Stimulated activated CD4-positive, alpha-beta T cell treated with anti-CD3 and anti-CD28 coated beads, Interleukin-2, amount 100 ng/mL, for 24 hours (primary cell): Measurements from ENCODE around the gene DIAPH2.

Source experiments
- DNase-seq, 2 donors: peaks; one replicate each; pipeline ENCODE4 v3.0.0-alpha.2; 2020

The DIAPH2 gene

DNA sequence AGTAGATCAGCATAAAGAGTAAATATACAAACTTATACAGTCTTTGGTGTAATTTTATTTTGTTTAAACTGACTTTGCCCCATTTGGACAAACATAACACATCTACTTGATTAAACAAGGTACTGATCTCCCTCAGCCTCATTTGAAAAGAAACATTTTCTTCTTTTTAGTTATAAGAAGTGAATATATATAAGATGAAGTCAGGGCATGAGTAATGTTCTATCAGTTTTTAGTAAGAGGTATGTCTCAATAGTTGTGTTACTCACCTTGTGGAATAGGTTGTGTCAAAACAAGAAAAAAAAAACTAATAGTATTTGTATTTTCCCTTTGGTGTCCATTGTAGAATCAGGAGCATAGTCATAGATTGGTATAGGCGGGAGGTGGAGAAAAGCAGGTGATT is 526.4 kb downstream of the DIAPH2 start:
- no peak for DNase-seq

DNA sequence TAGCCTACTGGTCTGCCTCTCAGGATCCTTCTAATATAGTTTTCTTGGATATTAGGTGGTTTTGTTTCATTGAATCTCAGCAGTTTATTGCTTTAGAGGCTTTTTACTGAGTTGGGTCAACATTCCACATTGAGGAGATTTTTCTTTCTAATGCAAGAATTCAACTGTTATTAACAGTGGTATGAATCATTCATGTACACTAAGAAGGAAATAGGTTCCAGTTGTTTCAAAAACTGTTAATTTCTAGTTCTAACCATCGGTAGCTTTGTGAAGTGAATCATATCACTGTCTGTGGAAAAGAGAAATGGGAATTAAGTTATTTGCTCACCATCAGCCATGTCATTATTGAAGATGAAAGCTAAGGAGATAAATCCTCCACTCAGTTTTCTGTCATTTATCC is 530.5 kb downstream of the DIAPH2 start:
- DNase-seq = no peak

DNA sequence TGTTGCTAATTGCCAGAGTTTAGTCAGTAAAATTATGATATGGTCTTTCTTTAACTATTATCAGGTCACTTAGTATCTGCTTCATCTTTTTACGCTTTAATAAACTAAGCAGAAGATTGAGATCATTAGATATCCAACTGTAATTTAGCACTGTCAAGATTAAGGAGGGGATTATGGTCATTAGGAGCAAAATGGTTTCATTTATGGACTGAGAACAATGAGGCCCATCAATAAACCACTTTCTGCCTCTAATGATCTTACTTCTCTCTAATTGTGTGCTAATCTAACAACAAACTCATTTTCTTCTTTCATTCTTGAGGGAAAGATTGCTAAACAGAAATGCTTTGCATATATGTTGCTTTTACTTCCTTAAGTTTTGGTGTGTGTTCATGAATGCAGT is 539.5 kb downstream of the DIAPH2 start:
- DNase-seq = no peak

DNA sequence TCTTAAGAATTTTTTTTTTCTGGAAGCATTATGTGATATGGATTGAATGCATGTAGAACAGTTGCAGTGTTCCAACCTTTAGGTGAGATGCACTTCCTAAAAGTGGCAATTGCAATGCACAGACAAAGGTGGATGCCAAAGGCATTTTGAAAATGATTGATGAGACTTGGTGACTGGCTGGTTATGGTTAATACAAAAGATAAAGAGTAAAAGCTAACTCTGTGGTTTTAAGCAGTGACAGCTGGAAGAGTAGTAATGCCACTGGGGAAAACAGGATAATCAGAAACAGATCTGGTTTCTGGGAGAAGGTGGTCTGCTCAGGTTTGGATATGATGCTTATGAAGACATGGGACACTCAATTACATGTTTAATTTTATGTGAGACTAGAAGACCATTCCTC is 544.7 kb downstream of the DIAPH2 start:
- DNase-seq = no peak

DNA sequence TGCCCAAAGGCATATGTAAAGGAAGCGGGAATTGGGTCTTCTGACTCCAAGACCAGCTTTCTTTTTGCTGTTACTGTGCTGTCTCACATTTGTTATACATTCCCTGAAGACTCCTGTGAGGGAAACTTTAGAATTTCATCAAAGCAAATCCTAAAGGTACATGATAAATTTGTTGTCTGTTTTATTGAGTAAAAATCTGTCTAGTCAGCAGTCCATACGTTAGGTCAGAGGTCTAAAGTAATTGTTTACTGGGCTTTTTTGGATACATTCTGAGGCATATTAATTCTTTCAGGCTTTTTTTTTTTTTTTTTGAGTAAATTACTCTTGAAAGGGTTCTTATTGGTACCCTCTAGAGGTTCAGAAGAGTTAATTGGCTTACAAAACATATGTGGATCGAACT is 546.3 kb downstream of the DIAPH2 start:
- DNase-seq = no peak

DNA sequence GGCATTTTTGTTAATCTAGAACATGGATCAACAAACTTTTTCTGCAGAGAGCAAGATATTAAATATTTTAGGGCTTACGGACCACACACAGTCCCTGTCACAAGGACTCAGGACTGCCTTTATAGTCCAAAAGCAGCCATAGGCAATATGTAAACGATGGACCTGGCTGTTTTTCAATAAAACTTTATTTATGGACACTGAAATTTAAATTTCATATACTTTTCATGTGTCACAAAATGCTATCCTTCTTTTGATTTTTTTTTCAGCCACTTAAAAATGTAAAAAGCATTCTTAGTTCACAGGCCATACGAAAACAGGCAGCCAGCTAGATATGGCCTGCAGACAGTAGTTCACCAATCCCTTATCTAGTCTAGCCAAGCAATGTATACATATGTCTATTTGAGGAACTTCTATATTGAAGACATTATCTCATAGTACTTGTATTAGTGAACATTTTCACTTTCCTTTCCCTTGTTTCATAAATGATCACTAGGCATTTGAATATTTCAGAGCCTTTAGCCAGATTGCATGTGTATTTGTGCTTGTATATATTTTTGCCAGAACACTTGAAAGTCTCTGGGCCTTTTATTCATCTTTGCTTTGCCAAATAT is 549.9 kb downstream of the DIAPH2 start:
- DNase-seq = no peak

DNA sequence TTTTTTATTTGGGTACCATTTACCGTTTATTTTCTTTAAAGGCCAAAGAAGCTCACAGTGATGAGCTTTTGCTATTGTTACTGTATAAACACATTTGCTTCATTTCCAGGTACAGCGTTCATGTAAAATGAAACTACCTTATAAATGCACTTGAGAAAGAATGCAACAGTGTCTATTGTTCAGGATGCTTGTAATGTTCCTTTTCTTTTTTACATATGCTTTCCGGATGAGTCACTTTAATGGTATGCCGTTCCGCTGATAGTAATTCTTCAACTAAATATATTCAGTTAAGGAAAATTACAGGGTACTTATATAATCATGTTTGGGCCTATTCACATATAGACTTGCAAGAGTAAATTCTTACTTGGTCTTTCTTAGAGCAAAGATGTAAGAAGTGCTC is 554.0 kb downstream of the DIAPH2 start:
- DNase-seq = no peak

DNA sequence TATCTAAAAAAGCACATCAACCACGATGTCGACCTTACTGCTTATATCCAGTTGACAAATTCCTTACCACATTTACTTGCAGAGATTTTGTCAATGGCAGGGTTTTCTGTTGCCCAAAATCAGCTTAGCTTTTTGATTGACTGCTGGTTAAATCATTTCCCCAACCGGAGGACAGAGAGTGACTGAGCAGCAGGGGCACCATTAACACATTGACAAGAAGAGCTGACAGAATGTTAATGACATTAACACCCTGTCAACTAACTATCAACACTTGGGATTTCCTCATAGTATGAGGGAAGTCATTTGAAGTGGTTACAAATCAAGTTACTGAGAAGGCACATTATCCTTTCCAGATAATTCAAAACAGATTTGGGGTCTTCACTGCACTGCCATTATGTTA is 567.5 kb downstream of the DIAPH2 start:
- no peak for DNase-seq

DNA sequence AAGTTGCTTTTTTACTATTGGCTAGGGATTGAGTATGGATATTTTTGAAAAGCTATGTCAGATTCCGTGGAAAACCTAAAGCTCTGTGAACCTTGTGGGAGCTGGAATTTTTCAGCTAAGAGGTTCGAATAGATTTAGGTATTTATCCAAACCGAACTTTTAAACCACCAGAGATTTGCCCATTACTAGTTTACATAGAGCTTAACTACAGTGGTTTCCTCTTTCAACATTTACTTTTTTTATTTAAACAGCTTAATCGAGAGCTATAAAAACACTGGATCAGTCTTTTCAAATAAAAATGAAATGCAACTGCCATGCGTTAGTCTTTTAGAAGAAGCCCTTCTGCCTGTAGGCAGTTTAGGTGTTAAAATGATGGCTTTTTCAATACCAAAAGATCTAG is 576.0 kb downstream of the DIAPH2 start:
- DNase-seq = no peak

DNA sequence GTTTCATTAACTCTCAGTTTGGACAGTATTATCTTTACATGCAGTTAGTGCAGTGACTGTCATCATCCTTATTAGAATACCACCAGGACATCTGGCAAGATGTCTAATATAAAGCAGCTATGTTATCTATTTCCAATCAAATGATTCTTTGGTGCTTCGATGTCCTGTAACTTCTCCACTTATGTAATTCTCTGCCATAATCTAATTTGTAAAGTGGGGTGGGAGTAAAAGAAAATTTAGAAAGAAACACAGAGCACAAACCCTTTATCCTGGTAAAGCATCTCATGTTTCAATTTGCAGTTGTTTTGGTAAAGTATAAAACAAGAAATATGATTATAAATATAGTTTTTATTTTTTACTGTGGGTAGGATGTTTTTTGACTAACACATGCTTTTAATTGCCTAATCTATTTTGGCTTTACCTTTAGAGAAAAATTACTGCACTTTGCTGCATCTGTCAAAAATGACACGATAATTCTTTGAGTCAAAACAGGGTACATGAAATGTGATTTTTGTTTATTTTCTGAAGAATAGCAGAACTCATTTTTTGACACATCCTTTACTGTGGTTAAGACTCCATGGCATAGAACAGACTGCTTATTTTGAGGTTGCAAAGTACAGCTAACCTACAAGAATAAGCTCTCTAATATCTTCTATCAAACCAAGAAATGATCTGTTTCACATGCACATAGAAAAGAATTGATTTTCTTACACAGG is 581.9 kb downstream of the DIAPH2 start:
- DNase-seq = no peak

DNA sequence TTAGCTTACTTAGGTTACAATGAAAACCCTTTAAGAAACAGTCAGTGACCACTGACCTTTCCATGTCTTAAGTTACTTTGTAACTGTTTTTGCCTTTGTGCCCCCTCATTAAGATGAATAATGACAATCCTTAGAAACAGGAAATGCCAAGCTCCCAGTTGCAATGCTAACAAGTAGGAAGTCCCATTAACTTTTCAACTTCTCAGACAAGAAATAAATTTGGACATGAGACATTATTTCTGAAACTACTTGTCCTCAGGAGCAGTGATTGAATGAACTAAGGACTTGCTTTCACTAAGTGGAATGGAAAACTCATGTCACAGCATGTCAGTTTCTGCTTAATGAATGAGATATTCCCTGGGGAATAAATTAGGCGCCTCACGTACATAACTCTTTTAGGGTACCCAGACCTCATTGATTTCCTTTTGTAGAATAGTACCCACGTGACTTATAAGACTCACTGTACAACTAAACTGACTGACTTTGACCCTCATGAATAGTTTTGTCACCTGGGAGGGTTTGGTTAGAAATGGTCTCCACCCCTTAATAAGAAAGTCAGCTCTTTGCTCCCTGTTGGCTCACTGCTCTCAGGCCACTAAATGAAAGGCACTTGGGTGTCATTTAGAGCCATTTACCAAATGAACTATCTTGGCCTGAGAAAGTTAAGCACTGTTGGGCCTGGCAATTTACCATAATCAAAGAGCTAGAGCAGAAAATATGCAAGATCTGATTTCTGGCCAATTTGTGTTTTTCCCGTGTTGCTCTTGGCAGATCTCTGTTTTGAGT is 582.9 kb downstream of the DIAPH2 start:
- no peak for DNase-seq

DNA sequence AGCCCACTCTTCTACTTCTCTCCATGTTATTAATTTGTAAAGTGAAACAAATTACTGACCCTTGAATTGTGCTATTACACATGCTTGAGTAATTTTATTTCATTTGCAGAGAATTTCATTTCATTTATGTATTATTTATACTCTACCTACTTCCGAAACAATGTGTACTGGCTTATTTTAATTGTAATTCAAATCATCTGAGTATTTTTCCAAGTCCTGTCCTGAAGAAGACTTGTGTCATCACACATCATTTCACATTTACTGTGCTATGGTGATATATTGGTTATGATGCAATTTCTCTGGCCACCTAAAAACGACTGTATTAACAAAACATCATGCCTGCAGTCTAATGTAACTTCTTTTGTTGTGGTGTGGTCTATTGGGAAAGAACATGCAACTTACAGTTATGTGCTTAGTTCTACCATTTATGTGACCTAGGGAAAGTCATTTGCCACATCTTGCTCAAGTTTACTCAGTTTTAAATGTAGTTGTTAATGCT is 583.6 kb downstream of the DIAPH2 start:
- DNase-seq = no peak

DNA sequence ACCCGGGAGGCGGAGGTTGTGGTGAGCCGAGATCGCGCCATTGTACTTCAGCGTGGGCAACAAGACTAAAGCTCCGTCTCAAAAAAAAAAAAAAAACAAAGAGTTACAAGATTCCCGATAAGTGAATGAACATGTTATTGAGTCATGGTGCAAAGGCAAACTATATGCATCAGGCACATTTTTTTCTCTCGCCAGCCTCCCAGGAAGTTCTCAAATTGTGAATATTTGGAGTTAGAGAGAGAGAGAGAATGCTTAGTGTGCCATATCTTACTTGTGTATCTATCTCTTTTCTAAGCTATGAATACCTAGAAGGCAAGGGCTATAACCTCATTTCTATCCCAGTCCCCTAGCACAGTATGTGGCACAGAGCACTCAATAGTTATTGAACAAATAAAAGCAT is 599.9 kb downstream of the DIAPH2 start:
- no peak for DNase-seq

DNA sequence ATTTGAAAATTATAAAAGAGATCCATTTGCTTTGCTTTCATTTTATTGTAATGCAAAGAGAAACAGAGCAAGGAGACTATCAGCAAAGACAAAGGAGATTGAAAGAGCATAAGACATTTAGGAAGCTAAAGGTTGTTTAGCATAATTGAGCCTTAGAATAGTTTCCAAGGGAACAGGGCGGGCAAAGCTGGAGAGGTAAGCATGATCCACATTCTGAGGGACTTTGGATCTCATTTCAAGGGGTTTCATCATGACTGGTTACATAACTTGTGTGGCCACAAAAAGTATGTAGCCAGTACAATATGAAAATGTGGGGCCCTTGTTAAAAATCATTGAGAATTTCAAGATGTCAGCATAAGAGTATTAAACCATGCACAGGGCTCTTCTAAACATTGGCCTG is 605.6 kb downstream of the DIAPH2 start:
- DNase-seq = no peak

DNA sequence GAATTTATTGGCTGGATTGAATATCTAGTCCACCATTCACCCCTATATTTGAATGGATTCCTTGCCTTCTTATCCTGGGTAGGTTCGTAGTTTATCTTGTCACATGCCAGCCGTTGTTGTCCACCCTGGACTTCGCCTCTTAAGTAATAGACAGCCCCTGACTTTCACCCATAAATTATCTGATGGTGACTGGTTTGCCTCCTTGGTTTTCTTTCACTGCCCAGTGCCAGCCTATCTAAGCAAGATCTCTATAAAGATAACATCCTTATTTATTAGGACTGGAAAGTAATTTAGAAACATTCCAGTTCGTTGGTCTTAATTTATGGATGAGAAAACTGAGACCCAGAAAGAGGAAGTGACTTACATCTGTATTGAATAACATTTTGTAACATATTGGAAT is 609.4 kb downstream of the DIAPH2 start:
- no peak for DNase-seq

DNA sequence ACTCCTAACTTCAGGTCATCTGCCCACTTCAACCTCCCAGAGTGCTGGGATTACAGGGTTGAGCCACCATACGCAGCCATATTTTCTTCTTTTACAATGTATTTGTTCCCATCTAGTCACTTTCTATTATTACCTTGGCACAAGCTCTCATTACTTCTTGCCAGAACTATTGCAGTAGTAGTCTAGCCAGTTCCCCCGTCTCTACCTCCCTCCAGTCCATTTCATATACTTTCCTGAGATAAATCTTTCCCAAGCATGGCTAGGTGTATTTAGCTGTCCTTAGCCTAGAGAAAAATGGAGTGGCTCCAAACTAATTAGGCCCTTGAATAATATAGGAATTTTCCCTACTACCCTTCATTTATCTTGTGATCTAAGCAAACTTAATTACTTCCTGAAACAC is 611.3 kb downstream of the DIAPH2 start:
- DNase-seq = no peak

DNA sequence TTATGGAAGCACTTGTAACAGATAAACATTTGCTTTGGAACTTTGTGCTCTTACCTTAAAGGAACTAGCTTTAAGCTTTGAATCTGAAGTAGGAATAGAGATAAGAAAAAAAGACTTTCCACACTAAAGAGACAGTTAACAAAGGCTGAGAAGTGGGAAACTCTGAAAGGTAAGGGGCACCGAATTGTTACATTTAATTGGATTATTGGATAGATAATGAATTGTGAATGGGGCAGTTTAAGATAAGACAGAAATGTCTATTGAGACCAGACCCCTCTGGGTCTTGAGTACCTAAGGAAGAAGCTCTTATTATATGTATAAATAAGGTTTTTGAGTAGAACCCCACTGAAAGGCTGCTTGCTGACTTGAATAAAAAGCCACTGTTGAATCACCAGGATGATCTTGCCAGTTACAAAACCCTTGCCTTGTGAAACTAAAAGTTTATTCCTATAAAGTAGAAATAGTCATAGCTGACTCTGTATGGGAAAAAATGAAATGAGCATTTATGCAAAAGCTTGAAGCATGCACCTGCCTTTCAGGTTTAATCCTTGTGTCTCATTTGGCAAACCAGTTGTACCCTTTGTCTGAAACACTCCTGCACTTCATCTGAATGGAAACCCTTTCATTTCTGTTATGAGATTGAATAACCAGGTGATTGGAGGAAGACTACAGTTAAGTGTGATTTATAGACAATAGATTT is 622.3 kb downstream of the DIAPH2 start:
- no peak for DNase-seq

DNA sequence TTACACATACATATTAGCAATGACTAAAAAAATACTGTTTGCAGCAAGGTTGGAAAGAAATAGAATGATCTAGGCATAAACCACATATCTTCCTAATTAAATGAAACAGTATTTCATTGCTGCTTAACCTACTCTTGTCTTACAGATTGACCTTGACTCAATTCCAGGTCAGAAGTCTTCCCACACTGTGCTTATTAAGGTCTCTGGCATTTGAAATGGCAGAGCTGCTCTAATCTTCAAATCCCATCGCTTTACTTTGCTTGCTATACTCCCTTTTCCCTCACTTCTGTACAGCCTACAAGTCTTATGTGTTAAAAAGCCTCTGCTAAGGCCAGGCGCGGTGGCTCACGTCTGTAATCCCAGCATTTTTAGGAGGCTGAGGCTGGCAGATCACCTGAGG is 623.5 kb downstream of the DIAPH2 start:
- DNase-seq = no peak

DNA sequence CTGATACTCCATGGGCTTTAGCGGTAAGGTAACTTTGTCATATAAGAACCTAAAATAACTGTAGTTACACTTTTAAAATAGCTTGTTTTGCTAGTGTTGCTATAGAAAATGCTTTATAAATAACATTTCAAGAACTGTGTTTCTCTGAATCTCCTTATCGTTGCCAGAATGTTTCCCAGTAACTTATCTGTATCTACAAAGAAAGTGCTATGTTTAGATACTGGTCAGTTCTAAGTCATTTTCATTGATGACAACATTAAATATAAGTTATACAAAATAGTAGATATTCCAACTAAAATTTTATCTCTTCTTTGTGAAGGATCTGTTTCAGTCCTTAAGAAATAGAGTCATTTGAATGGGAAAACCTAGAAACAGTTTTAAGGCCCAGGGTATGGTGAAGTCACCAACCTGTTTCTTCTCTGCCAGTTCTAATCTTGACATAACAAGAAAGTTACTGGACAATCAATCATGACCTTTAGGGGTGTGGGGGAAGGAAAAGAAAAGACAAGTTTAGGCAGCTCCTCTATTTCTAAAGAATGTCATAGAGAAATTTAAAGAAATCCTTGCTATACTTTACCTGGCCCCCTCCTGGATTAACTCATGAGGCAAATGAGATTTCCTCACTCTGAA is 625.0 kb downstream of the DIAPH2 start:
- DNase-seq = no peak

DNA sequence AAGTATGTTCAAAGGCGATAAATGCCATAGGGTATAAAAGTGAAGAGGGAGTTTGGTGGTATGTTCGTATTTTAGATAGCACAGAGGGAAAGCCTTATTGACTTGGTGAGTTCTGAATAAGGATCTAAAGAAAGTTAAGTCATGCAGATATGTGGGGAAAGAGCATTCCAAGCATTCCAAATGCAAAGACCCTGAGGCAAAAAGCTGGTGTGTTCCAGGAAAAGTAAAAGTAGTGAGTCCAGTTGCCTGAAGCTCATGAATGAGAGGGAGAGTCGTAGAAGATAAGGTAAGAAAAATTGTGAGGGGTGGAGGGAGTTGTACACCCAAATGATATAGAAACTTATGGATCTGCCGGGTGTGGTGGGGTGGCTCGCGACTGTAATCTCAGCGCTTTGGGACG is 625.7 kb downstream of the DIAPH2 start:
- no peak for DNase-seq

DNA sequence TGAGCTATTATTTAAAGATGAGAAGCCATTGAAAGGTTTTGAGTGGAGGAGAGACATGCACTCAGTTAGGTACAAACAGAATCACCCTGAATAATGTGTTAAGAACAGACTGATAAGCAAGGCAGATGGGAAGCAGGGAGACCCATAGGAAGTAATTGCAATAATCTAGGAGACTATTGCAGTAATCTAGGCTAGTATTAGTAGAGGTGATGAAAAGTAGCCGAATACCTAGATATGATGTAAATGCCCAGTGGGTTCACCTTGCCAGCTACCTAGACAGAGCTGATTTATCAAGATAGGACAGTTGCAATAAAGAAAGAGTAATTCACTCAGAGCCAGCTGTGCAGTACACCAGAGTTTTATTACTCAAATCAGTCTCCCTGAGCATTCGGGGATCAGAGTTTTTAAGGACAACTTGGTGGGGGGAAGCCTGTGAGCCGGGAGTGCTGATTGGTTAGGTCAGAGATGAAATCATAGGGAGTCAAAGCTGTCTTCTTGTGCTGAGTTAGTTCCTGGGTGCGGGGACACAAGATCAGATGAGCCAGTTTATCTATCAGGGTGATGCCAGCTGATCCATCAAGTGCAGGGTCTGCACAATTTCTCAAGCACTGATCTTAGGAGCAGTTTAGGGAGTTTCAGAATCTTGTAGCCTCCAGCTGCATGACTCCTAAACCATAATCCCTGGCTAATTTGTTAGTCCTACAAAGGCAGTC is 626.6 kb downstream of the DIAPH2 start:
- DNase-seq = no peak

DNA sequence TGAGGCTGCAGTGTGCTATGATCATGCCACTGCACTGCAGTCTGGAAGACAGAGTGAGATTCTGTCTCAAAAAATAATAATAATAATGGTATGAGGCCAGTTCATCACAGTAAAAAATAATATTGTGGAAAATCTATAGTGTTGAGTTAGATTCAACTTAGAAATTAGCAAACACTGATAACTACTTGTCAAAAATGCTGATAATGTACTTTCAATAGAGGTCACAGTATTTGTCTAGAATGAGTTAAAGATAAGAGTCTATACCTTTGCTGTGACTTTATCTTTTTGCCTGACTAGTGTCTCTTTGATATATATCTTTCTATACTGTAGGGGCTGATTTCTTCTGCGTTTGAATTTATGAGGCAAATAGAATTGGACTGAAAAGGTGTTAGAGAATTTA is 629.7 kb downstream of the DIAPH2 start:
- DNase-seq = no peak
